ENCODE results near the gene KCNAB1.

- TF ChIP-seq CTCF (IDR thresholded peaks at IDR 0.05; ENCODE audit: low read length): no peak
- TF ChIP-seq EZH2 (IDR thresholded peaks at IDR 0.05; ENCODE audit: borderline replicate concordance, low read length): no peak
These were observed 132.3 kb downstream of the KCNAB1 start for GRCh38 chr3:156252656-156253055.
